ENCODE measurements around the gene ERVV-1. TPM values are rescaled to one million over a fixed set of nuclear protein-coding genes. Genes with fewer than 3 reads are reported as not detected.

ERVV-1 gene
- total and polyA plus RNA-seq, 2 of the 4 experiments (the other 2 are of a cell fraction): not detected

GRCh38 chr19:53045536-53045935, 31.8 kb downstream of the ERVV-1 start:
- peaks cover 15% of the 10 kb centered on the region for H3K9me3 ChIP-seq (ENCODE audit: control insufficient read depth, insufficient read depth, low read length)
- no peak overlapping the region for H3K14ac ChIP-seq (replicated peaks; ENCODE audit: low read depth, low read length)
- no peak overlapping the region for H3K4ac ChIP-seq (ENCODE audit: low read depth, low read length)
- H2BK15ac ChIP-seq (ENCODE audit: low read depth, low read length): no peak overlapping the region
- ATAC-seq (ENCODE audit: low read depth) (no peak), DNase-seq (no peak)
- no peak overlapping the region for H3K4me3 ChIP-seq (ENCODE audit: insufficient read depth, low read depth, low read length)
- intact Hi-C loops (cut with micrococcal nuclease): no loop called here
- no peaks in the 10 kb centered on the region for H3K4me1 ChIP-seq (ENCODE audit: control insufficient read depth, insufficient read depth, low read length)
- H4K20me1 ChIP-seq (ENCODE audit: insufficient read depth, low read length): no peaks in the 10 kb centered on the region
- H2BK20ac ChIP-seq (ENCODE audit: low read depth, low read length): no peak overlapping the region
- no TSS peak for BruUV-seq (replicated peaks)
- no peaks in the 10 kb centered on the region for H3K9me1 ChIP-seq (ENCODE audit: insufficient read depth, low read length)
- H3K27ac ChIP-seq (ENCODE audit: insufficient read depth, low read length): no peak overlapping the region
- no peak overlapping the region for H3K56ac ChIP-seq (ENCODE audit: extremely low read depth, insufficient read depth, low read length)
- WGBS, 2 experiments (ENCODE audit: extremely low coverage in 2 of 2, insufficient read length in 1 of 2): no CpG with 5 or more reads among the region's 16 CpGs
- no peak for TF ChIP-seq CTCF (conservative IDR thresholded peaks at IDR 0.05; ENCODE audit: low read depth, low read length)
- no peak for TF ChIP-seq MAZ (IDR thresholded peaks at IDR 0.05; ENCODE audit: borderline replicate concordance, low read depth, low read length)
- no peak for TF ChIP-seq NFE2L2 (IDR thresholded peaks at IDR 0.05; ENCODE audit: low read depth, low read length)
- TF ChIP-seq CHD1 (IDR thresholded peaks at IDR 0.05; ENCODE audit: low read depth, low read length): no peak
- TF ChIP-seq MAFK (IDR thresholded peaks at IDR 0.05; ENCODE audit: low read depth, low read length): no peak
- no peak for TF ChIP-seq RAD21 (IDR thresholded peaks at IDR 0.05; ENCODE audit: low read length)
- no peak for TF ChIP-seq USF2 (IDR thresholded peaks at IDR 0.05; ENCODE audit: low read depth, low read length)
- no peak for TF ChIP-seq MXI1 (IDR thresholded peaks at IDR 0.05; ENCODE audit: borderline replicate concordance, low read depth, low read length)
- no peak for TF ChIP-seq ELK1 (IDR thresholded peaks at IDR 0.05; ENCODE audit: borderline replicate concordance, low read depth, low read length)
- TF ChIP-seq POLR2A (IDR thresholded peaks at IDR 0.05; ENCODE audit: low read depth, low read length): no peak
- TF ChIP-seq CEBPB (IDR thresholded peaks at IDR 0.05; ENCODE audit: low read depth, low read length): no peak
- TF ChIP-seq BHLHE40 (IDR thresholded peaks at IDR 0.05; ENCODE audit: low read depth, low read length): no peak
- TF ChIP-seq RFX5 (IDR thresholded peaks at IDR 0.05; ENCODE audit: low read depth, low read length): no peak
- no peak for TF ChIP-seq FOS (IDR thresholded peaks at IDR 0.05; ENCODE audit: low read depth, low read length)
- no peak for TF ChIP-seq SMC3 (IDR thresholded peaks at IDR 0.05; ENCODE audit: low read depth, low read length)
- no peak for TF ChIP-seq RCOR1 (IDR thresholded peaks at IDR 0.05; ENCODE audit: insufficient replicate concordance, low read length)
- no peak overlapping the region for H2AFZ ChIP-seq (replicated peaks; ENCODE audit: low read length, poor library complexity)
- H3K23ac ChIP-seq (ENCODE audit: low read depth, low read length): no peak overlapping the region
- dilution Hi-C loops (cut with HindIII; ENCODE audit: low sequenced_read_pairs, unreplicated experiment): no loop called here
- no peak overlapping the region for H2BK120ac ChIP-seq (ENCODE audit: low read depth, low read length)
- H2BK5ac ChIP-seq (ENCODE audit: low read depth, low read length, poor library complexity, severe bottlenecking): no peak overlapping the region
- H4K8ac ChIP-seq (ENCODE audit: low read depth in 2 of 2, low read length in 2 of 2): no peak overlapping the region
- H4K5ac ChIP-seq (ENCODE audit: low read depth, low read length): no peak overlapping the region
- H2AK9ac ChIP-seq (replicated peaks; ENCODE audit: low read depth, low read length, poor library complexity): no peak overlapping the region
- CTCF ChIA-PET: no interaction called here
- H3K27me3 ChIP-seq (ENCODE audit: control insufficient read depth, insufficient read depth, low read length): no peaks in the 10 kb centered on the region
- POLR2A ChIA-PET (ENCODE audit: unreplicated experiment): no interaction called here
- no peak overlapping the region for H3K18ac ChIP-seq (ENCODE audit: low read depth, low read length)
- no peak overlapping the region for H3K9ac ChIP-seq (ENCODE audit: low read depth, low read length)
- H2AK5ac ChIP-seq (ENCODE audit: low read depth, low read length): no peak overlapping the region
- H3K36me3 ChIP-seq (ENCODE audit: control insufficient read depth, insufficient read depth, low read length): no peaks in the 10 kb centered on the region
- H3K4me2 ChIP-seq (ENCODE audit: low read depth, low read length): no peak overlapping the region
- H4K91ac ChIP-seq (ENCODE audit: insufficient read depth, low read depth, low read length): no peak overlapping the region
- no peaks in the 10 kb centered on the region for H3K79me1 ChIP-seq (ENCODE audit: low read depth in 1 of 2, low read length in 2 of 2)
- in situ Hi-C loops (cut with MboI; ENCODE audit: low sequenced_read_pairs): no loop called here

Data from IMR-90 (cell line).